GM21447 (cell line): ENCODE data around the gene HYCC2.
A peak's percentile ranks its signal among the peaks of the same experiment; 100 is the strongest.
"Not testable (repeated sequence)": the region's sequence is repeated elsewhere in the genome, so short reads cannot be mapped to it uniquely, and the experiment has no call there.

Experiments used
- ATAC-seq: cut with Tn5 transposase; IDR thresholded peaks from one replicate; pipeline ENCODE4 v1.9.1; 2021; ENCODE audit not compliant: unreplicated experiment

Gene HYCC2

DNA sequence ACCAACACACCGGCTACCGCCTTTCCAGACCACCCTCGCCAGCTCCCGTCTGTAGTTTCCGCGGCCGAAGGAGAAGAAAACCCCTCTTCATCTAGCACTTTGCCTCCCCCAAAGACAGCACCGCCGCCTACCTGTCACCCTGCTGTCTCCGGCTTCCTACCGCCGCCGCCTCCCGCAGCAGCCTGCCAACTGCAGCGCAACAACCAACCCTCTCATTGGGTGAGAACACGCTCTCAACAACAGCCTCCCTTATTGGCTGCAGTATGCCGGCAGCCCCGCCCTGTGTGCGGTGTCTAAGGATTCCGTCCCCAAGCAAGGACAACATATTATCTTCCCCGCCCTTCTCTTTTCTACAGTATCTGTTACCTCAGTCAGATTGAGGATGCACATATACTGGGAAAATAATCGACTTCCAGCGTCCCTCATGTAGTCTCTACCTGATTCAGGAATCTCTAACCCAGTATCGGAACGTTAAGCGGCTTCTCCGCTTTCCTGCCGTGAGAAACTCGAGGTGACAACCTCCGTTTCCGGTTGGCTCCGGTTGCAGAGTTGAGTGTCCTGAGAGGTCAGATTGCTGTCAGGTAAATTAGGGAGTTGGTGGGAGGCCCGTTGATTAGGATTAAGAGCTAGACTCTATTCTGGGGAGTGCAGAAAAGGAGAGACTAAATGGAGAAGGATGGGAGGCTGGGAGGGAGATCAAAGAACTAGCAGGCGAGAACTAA is at the start of gene HYCC2, which contains the start of gene NDUFB3:
Gene HYCC2, minus strand, starts transcription at position 193 of the 722 bp plus-strand sequence. CDS start 47,662 bp downstream, outside the sequence.
Gene NDUFB3, plus strand, starts transcription at position 523 of the 722 bp plus-strand sequence. CDS start 6,882 bp downstream, outside the sequence.
- peak; percentile 95 for ATAC-seq

DNA sequence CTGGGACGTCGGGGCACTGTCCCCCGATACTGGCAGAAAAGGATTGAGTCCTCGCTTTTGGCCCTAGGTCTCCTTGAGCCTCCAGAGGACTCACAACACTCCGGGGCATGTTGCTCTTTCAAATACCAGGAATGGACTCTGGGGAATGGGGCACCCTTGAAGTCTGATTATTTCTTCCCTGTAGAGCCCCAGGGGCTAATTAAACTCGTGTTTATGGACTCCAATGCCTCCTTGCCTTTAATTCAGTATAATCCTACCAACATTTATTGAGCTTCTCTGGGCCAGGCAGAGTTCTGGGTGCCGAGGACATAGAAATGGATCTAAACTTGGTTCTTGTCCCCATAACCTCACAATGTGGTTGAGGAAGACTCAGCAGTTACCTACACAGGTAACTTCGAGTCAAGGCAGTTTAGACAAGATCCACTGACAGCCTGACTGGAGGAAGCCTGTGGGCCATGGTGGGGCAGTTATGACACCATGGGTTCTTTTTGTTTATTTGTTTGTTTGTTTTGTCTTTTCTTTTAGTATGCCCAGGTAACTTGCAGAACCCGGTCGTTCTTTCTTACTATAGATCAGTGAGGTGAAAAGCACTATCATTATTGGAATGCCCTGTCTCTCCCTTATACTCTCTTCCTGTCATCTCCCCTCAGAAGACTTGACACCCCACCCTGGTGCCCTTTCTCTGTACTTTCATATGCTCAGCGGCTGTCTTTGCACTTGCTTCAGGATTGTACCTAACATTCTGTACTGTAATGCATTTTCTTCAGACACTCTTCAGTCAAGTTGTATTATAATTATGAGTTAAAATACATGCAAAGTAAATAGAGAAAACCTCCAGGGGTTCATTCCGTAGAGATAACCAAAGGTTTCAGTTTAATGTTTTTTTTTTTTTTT is 47.7 kb upstream of the HYCC2 start:
- peak; percentile 3 for ATAC-seq

DNA sequence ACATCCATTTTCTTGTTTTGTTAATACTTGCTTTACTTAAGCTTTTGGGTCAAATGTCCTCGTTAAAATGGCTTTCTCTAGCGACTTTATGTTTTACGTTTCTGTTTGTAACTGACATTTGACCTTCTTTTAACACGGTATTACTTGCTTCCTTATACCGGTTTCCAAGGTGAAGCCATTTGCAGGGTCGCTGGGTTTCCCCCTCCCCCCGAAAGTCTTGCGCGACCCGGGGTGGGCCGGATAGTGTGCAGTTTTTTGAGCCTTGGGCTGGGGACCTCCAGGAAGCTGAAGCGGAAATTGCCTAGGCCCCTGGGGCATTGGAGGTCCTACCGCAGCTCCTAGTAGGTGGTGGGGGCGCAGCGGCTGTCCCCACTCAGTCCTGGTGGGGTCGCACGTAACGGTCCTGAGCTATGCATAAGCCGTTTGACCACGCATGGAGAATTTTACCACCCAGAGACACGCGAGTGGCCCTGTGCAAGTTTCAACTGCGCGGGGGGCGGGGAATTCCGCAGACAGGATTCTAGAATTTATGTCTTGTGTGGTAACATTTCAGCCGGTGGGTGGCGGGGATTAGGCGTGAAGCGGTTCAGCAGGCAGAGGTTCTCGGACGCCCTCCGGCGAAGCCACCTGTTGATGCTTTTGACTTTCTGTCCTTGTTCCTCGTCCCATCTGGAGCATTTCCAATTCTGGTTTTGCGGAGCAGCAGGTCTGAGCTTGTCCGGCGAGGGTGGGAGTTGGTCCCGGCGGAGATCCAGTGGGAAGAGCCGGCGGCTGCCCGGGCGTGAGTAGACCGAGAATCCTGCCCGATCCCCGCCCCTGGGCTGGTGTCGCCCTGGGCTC is 46.9 kb upstream of the HYCC2 start:
- peak; percentile 33 for ATAC-seq

DNA sequence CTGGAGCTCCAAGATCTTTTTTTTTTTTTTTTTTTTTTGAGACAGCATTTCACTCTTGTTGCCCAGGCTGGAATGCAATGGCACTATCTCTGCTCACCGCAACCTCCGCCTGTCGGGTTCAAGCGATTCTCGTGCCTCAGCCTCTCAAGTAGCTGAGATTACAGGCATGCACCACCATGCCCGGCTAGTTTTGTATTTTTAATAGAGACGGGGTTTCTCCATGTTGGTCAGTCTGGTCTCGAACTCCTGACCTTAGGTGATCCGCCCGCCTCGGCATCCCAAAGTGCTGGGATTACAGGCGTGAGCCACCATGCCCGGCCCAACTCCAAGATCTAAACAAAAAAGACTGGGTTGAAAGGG is 46.2 kb upstream of the HYCC2 start:
- not testable (repeated sequence) for ATAC-seq

DNA sequence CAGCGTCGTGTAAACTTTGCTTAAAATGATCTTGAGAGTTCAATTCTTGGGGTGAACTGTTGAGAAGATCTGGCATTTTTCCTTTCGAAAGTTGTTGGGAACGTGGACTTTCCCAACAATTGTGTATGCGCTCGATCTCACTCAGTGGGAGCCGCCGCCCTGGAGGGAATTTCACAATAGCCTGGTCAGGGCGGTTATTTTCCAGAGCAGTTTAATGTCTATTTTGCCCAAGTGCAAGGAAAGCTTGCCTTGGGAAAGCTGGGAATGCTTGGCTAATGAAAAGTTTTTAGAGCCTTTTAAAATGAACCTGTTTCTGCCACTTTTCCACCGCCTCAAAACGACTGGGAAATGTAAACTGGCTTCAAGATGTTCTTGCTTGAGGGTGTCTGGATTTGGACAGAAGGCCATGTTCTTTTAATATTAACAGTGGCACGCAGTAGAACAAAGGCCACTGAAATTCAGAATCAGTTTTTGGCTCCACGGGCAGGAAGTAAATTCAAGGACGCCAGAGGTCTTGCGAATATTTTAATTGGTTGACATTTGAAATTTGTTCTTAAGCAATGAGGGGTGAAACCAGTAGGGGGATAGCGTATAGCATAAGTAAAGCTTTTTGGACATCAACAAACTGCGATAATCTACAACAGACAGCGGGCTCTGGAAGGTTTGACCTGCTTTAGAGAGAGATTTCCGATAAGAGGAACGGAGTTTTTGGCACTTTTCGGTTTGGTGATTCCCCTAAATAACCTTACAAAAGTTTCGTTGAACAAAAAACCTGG is 45.7 kb upstream of the HYCC2 start:
- peak; percentile 18 for ATAC-seq

DNA sequence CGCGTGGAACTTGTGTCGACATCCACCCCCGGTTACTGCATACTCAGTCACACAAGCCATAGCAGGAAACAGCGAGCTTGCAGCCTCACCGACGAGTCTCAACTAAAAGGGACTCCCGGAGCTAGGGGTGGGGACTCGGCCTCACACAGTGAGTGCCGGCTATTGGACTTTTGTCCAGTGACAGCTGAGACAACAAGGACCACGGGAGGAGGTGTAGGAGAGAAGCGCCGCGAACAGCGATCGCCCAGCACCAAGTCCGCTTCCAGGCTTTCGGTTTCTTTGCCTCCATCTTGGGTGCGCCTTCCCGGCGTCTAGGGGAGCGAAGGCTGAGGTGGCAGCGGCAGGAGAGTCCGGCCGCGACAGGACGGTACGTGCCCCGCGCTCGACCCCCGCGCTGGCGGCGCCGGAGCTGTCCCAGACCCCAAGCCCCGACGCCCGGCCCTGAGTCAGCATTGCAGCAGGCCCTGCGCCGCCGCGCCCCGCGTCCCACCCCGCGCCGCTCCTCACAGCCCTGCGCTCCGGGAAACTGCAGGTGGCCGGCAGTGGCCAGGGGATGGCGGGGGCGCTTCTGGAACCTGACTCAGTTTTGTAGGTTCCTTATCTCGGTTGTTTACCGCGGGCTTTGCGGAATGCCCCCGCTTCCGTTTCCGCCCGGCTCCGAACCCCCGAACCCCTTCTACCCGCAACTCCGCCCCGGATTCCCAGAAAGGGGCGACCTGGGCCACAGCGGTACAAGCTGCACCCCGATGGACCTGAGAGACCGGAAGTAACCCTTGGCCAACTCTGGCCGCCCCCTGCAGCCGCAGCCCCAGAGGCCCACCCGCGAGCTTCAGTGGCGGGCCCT is 44.9 kb upstream of the HYCC2 start, which contains the start of gene CFLAR:
Gene CFLAR, plus strand, starts transcription at position 50 of the 844 bp plus-strand sequence. CDS start 13,702 bp downstream, outside the sequence.
- ATAC-seq = peak; percentile 37

DNA sequence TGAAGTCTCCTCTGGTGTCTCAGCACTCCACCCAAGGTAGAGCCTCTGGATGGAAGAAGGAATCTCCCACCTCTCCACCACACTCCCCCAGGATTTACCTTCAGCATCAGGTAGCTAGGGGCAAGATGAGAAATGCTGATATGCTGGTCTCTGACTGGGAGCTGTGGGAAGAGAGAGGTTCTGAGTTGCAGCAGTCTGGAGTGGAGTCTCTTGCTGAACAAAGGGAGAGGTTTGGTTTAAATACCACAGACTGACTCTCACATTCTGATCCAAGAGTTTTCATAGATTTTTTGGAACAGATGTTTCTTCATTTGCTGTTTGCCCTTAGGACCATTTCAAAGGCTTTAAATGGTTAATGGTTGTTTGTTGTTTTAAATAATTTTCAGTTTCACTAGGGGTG is 43.4 kb upstream of the HYCC2 start:
- no peak for ATAC-seq

DNA sequence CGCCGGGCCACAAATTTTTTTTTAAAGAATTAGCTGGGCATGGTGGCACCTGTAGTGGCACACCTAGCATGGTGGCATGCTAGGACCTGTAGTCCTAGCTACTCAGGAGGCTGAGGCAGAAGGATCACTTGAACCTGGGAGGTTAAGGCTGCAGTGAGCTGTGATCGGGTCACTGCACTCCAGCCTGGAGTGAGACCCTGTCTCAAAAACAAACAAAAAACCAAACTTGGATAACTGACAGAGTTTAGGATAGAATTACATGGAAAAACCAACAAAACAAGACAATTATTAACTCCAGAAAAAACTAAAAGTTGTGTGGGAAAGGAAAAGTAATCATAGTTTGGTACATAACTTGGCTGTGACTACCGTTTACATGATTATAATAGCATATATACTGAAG is 42.9 kb upstream of the HYCC2 start:
- ATAC-seq = no peak

DNA sequence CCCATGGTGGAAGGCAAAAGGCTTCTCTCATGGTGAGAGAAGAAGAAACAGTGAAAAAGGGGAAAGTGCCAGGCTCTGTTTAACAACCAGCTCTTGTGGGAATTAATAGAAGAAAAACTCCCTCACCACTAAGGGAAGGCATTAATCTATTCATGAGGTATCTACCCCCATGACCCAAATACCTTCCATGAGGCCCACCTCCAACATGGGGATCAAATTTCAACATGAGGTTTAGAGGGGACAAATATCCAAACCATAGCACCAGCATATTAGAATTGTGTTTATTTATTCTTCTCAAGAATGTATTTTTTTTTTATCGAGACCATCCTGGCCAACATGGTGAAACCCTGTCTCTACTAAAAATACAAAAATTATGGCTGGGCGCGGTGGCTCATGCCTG is 39.6 kb upstream of the HYCC2 start:
- no peak for ATAC-seq

DNA sequence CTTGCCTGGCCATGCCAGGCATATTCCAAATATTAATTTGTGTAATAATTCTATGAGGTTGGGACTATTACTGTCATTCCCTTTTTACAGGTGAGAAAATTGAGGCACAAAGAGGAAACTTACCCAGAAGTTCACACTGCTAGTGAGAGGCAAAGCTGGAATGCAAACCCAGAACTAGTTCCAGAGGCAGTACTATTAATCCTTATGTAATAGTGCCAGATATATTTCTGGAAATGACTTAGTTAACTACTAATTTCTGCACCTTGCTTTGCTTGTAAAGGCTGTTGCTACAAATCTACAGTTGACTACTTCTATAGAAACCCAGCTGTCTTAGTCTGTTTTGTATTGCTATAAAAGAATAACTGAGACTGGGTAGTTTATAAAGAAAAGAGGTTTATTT is 39.1 kb upstream of the HYCC2 start:
- no peak for ATAC-seq

DNA sequence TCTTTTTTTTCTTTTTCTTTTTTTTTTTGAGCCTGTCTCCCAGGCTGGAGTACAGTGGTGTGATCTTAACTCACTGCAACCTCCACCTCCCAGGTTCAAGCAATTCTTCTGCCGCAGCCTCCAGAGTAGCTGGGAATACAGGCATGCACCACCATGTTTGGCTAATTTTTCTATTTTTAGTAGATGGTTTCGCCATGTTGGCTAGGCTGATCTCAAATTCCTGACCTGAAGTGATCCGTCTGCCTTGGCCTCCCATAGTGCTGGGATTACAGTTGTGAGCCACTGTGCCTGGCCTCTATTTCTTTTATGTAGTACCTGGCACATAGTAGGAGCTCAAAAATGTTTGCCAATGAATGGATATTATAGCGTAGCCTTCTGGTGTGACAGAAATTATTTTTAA is 37.7 kb upstream of the HYCC2 start:
- no peak for ATAC-seq

DNA sequence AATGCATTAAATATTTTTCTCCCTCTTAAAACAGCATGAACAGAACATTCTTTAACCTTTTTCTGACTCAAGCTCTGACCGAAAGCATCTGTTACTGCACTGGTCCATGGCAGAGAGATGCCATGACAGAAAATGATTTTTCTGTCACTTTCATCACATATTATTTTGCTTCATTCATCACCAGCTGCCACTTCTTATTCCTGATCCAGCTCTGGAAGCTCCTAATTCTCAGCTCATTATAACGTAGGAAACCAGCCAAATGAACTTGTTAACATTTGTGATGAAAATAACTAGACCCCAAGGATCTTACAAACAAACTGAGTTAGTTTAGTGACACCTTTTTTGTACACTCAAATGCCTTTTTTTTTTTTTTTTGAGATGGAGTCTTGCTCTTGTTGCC is 36.9 kb upstream of the HYCC2 start:
- no peak for ATAC-seq

DNA sequence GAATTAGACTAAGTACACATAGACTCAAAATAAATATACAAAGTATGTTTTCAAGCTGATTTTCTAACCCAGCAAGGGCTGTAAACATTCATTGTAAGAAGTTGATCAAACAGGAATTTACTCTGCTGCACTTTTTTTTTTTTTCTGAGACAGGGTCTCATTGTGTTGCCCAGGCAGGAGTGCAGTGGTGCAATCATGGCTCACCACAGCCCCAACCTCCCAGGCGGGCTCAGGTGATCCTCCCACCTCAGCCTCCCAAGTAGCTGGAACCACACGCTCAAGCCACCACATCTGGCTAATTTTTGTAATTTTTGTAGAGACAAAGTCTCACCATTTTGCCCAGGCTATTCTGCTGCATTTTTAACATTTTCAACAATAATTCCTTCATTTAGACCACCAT is 36.2 kb upstream of the HYCC2 start:
- ATAC-seq = no peak

DNA sequence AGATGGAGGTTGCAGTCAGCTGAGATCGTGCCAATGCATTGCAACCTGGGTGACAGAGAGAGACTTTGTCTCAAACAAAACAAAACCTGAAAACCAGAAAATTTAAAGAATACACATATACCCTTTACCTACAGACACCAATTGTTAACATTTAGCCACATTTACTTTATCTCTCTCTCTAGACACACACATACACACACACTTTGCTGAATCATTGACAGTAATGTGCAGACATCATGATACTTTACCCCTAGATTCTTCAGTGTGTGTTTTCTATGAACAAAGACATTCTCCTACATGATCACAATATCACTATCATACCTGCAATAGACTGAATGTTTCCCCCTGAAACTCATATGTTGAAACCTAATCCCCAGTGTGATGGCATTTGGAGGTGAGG is 34.3 kb upstream of the HYCC2 start:
- ATAC-seq = no peak

DNA sequence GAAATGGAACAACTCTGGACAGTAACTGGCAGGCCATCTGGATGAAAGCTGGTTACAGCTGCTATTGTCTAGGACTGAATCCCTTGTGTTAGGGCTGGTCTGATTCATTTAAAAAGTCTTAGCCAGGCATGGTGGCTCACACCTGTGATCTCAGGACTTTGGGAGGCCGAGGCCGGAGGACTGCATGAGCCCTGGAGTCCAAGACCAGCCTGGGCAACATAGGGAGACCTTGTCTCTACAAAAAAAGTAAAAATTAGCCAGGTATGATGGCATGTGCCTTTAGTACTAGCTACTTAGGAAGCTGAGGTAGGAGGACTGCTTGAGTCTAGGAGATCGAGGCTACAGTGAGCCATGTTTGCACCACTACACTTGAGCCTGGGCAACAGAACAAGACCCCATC is 29.0 kb upstream of the HYCC2 start:
- ATAC-seq = no peak

DNA sequence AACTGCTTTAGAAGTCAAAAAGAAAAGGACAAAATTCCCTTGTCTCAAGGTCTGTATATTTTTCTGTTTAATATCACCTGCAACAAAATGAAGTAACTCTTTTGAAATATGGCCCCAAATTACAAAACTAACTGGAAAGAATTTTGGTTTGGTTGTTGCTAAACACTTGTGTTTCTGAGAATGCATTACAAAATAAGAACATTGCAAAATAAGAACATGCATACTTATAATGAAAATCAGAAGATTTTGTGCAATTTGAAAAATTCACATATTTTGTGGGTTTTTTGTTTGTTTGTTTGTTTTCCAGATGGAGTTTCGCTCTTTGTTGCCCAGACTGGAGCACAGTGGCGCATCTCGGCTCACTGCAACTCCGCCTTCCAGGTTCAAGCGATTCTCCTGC is 22.1 kb upstream of the HYCC2 start:
- no peak for ATAC-seq

DNA sequence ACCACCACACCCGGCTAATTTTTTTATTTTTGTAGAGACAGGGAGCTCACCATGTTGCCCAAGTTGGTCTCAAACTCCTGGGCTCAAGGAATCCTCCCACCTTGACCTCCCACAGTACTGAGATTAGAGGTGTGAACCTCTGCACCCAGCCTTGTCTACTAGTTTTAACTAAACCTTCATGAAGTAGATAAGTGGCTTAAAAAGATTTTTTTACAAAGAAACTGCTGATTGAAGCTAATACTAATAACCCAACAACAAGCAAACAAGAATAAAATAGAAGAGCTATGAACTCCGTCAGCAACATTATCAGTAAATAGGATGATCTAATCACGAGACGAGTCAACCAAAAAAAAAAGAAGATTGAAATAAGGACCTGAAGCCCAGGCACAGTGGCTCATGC is 19.1 kb upstream of the HYCC2 start:
- ATAC-seq = no peak

DNA sequence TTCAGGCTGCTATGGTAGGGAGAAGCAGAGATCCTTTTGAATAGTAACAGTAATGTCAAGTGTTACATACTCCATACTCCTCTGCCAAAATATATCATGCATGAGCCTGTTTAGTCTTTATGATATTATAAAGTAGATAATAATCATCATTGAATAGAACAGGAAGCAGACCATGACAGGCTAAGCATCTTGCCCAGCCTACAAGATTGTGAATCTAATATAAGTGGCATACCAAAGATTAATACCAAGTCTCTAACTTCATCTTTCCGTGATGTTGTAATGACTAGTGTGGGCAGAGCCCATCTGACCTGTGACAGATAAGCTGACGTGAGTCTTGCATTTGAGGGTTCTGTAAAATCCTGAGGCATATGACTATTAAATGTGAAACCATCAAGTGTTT is 13.4 kb upstream of the HYCC2 start:
- ATAC-seq = no peak

DNA sequence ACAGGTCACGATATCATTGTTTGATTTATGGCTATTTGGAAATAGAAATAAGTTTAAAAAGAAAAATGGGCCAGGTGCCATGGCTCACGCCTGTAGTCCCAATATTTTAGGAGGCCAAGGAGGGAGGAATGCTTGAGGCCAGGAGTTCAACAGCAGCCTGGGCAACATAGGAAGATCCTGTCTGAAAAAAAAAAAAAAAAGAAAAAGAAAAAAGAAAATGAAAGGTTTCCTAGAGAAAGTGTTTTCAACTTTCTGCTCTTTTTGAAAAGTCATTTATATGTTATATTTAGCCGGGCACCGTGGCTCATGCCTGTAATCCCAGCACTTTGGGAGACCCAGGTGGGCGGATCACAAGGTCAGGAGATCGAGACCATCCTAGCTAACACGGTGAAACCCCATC is 3.5 kb upstream of the HYCC2 start:
- ATAC-seq = no peak

DNA sequence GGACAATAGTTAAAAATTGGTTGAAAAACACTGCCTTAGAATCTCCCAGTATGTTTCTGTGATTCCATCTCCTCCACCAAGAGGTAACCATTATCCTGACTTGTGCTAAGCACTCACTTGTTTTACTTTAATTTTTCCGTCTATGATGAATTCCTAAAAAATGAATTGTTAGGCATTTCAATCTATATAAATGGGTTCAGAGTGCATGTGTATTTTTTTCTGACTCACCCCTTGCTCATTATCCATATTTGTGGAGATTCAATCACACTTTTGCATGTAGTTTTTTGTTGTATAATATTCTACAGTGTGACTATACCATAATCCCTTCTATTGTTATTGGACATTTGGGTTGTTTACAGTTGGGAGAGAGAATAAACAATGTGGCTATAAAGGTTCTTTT is 1.6 kb upstream of the HYCC2 start:
- ATAC-seq = no peak
